Activated naive CD8-positive, alpha-beta T cell treated with anti-CD3 and anti-CD28 coated beads, Interleukin-2, amount 50 U/mL, for 24 hours (primary cell): Measurements from ENCODE around the gene GRID1.
A peak's percentile ranks its signal among the peaks of the same experiment; 100 is the strongest.
"Not testable (repeated sequence)": the region's sequence is repeated elsewhere in the genome, so short reads cannot be mapped to it uniquely, and the experiment has no call there.

ENCODE experiments used
- ATAC-seq: fragments of 150-1000 bp; cut with Tn5 transposase; one replicate; pipeline ENCODE4 v1.10.0; 2021
- DNase-seq: peaks from one replicate; pipeline ENCODE4 v3.0.0; 2021
- H3K27ac Mint-ChIP-seq: one replicate; pipeline ENCODE4 v1.8.0; 2021; ENCODE audit warnings: mild to moderate bottlenecking, mixed read lengths
- H3K27me3 Mint-ChIP-seq: one replicate; pipeline ENCODE4 v1.8.0; 2021; ENCODE audit warnings: mixed read lengths
- H3K36me3 Mint-ChIP-seq: one replicate; pipeline ENCODE4 v1.8.0; 2021; ENCODE audit warnings: low read depth, mixed read lengths
- H3K4me1 Mint-ChIP-seq: one replicate; pipeline ENCODE4 v1.8.0; 2021; ENCODE audit warnings: mixed read lengths
- H3K4me3 Mint-ChIP-seq: one replicate; pipeline ENCODE4 v1.8.0; 2021; ENCODE audit warnings: mild to moderate bottlenecking, moderate library complexity, mixed read lengths
- H3K9me3 Mint-ChIP-seq: one replicate; pipeline ENCODE4 v1.8.0; 2021; ENCODE audit warnings: mixed read lengths

GRID1 gene

GRCh38 chr10:86047588-86047987 is 319.0 kb downstream of the GRID1 start:
- peaks cover 32% of the 10 kb centered on the region for H3K27me3 Mint-ChIP-seq
- H3K4me1 Mint-ChIP-seq: peaks cover 25% of the 10 kb centered on the region
- peak overlapping the region; percentile 52 for H3K27ac Mint-ChIP-seq
- no peak overlapping the region for H3K4me3 Mint-ChIP-seq
- ATAC-seq (peak; percentile 88), DNase-seq (no peak)
- H3K9me3 Mint-ChIP-seq: no peaks in the 10 kb centered on the region
- no peaks in the 10 kb centered on the region for H3K36me3 Mint-ChIP-seq

GRCh38 chr10:86046845-86047460 is 319.6 kb downstream of the GRID1 start:
- peak; percentile 68 for ATAC-seq
- Mint-ChIP-seq H3K9me3 (no peaks in the 10 kb centered on the region), H3K4me3 (no peak overlapping the region), H3K27me3 (peaks cover 29% of the 10 kb centered on the region), H3K27ac (peak overlapping the region; percentile 52), H3K36me3 (no peaks in the 10 kb centered on the region), H3K4me1 (peaks cover 25% of the 10 kb centered on the region)
- DNase-seq: peak; percentile 5

- Mint-ChIP-seq H3K36me3 (no peaks in the 10 kb centered on the region), H3K4me1 (peaks cover 25% of the 10 kb centered on the region), H3K9me3 (no peaks in the 10 kb centered on the region), H3K4me3 (no peak overlapping the region), H3K27ac (no peak overlapping the region), H3K27me3 (peaks cover 30% of the 10 kb centered on the region)
- no peak for DNase-seq
- ATAC-seq: no peak
Measured at GRCh38 chr10:86045896-86046295, 320.7 kb downstream of the GRID1 start.

- Mint-ChIP-seq H3K27ac (no peak overlapping the region), H3K9me3 (no peaks in the 10 kb centered on the region), H3K36me3 (no peaks in the 10 kb centered on the region), H3K27me3 (peaks cover 22% of the 10 kb centered on the region), H3K4me3 (no peak overlapping the region), H3K4me1 (peaks cover 25% of the 10 kb centered on the region)
- DNase-seq (no peak), ATAC-seq (no peak)
Measured at GRCh38 chr10:86044029-86044428, 322.6 kb downstream of the GRID1 start.

- Mint-ChIP-seq H3K36me3 (no peaks in the 10 kb centered on the region), H3K27me3 (peaks cover 27% of the 10 kb centered on the region), H3K4me3 (no peak overlapping the region), H3K4me1 (peaks cover 24% of the 10 kb centered on the region), H3K9me3 (no peaks in the 10 kb centered on the region), H3K27ac (no peak overlapping the region)
- ATAC-seq: no peak
- no peak for DNase-seq
Measured at GRCh38 chr10:86043236-86043635, 323.4 kb downstream of the GRID1 start.

- Mint-ChIP-seq H3K9me3 (no peaks in the 10 kb centered on the region), H3K27me3 (peaks cover 27% of the 10 kb centered on the region), H3K4me1 (peaks cover 13% of the 10 kb centered on the region), H3K27ac (no peak overlapping the region), H3K4me3 (no peak overlapping the region), H3K36me3 (no peaks in the 10 kb centered on the region)
- DNase-seq (no peak), ATAC-seq (no peak)
Measured at GRCh38 chr10:86042161-86042560, 324.4 kb downstream of the GRID1 start.

GRCh38 chr10:86041116-86041515 is 325.5 kb downstream of the GRID1 start:
- peaks cover 27% of the 10 kb centered on the region for H3K27me3 Mint-ChIP-seq
- DNase-seq (no peak), ATAC-seq (no peak)
- H3K9me3 Mint-ChIP-seq: no peaks in the 10 kb centered on the region
- H3K27ac Mint-ChIP-seq: no peak overlapping the region
- no peak overlapping the region for H3K4me3 Mint-ChIP-seq
- H3K36me3 Mint-ChIP-seq: no peaks in the 10 kb centered on the region
- peaks cover 2% of the 10 kb centered on the region for H3K4me1 Mint-ChIP-seq

GRCh38 chr10:86038371-86038770 is 328.2 kb downstream of the GRID1 start:
- Mint-ChIP-seq H3K27ac (no peak overlapping the region), H3K9me3 (no peaks in the 10 kb centered on the region), H3K36me3 (no peaks in the 10 kb centered on the region), H3K4me3 (no peak overlapping the region), H3K27me3 (peaks cover 11% of the 10 kb centered on the region), H3K4me1 (no peaks in the 10 kb centered on the region)
- ATAC-seq: no peak
- no peak for DNase-seq

- ATAC-seq (no peak), DNase-seq (no peak)
- Mint-ChIP-seq H3K4me3 (no peak overlapping the region), H3K27ac (no peak overlapping the region), H3K27me3 (peaks cover 14% of the 10 kb centered on the region), H3K36me3 (no peaks in the 10 kb centered on the region), H3K4me1 (no peaks in the 10 kb centered on the region), H3K9me3 (no peaks in the 10 kb centered on the region)
Measured at GRCh38 chr10:86037096-86037495, 329.5 kb downstream of the GRID1 start.

GRCh38 chr10:86036544-86036831 is 330.1 kb downstream of the GRID1 start:
- no peak for DNase-seq
- no peak overlapping the region for H3K27ac Mint-ChIP-seq
- no peak for ATAC-seq
- no peaks in the 10 kb centered on the region for H3K9me3 Mint-ChIP-seq
- no peaks in the 10 kb centered on the region for H3K4me1 Mint-ChIP-seq
- H3K4me3 Mint-ChIP-seq: no peak overlapping the region
- peaks cover 16% of the 10 kb centered on the region for H3K27me3 Mint-ChIP-seq
- H3K36me3 Mint-ChIP-seq: no peaks in the 10 kb centered on the region

- H3K36me3 Mint-ChIP-seq: no peaks in the 10 kb centered on the region
- no peak overlapping the region for H3K4me3 Mint-ChIP-seq
- no peaks in the 10 kb centered on the region for H3K9me3 Mint-ChIP-seq
- no peaks in the 10 kb centered on the region for H3K4me1 Mint-ChIP-seq
- ATAC-seq (no peak), DNase-seq (no peak)
- peaks cover 18% of the 10 kb centered on the region for H3K27me3 Mint-ChIP-seq
- no peak overlapping the region for H3K27ac Mint-ChIP-seq
Measured at GRCh38 chr10:86035791-86036543, 330.6 kb downstream of the GRID1 start.

GRCh38 chr10:86034710-86035109 is 331.9 kb downstream of the GRID1 start:
- Mint-ChIP-seq H3K4me3 (no peak overlapping the region), H3K9me3 (no peaks in the 10 kb centered on the region), H3K36me3 (no peaks in the 10 kb centered on the region), H3K27me3 (peaks cover 19% of the 10 kb centered on the region), H3K27ac (no peak overlapping the region), H3K4me1 (no peaks in the 10 kb centered on the region)
- ATAC-seq (no peak), DNase-seq (no peak)

- H3K4me1 Mint-ChIP-seq: no peaks in the 10 kb centered on the region
- no peaks in the 10 kb centered on the region for H3K9me3 Mint-ChIP-seq
- no peak for DNase-seq
- H3K36me3 Mint-ChIP-seq: no peaks in the 10 kb centered on the region
- ATAC-seq: no peak
- H3K27ac Mint-ChIP-seq: no peak overlapping the region
- H3K4me3 Mint-ChIP-seq: no peak overlapping the region
- peaks cover 21% of the 10 kb centered on the region for H3K27me3 Mint-ChIP-seq
Measured at GRCh38 chr10:86033581-86033980, 333.0 kb downstream of the GRID1 start.

GRCh38 chr10:86032087-86032486 is 334.5 kb downstream of the GRID1 start:
- H3K4me1 Mint-ChIP-seq: not testable (repeated sequence)

GRCh38 chr10:86030312-86030711 is 336.3 kb downstream of the GRID1 start:
- peaks cover 28% of the 10 kb centered on the region for H3K27me3 Mint-ChIP-seq
- no peaks in the 10 kb centered on the region for H3K36me3 Mint-ChIP-seq
- H3K4me1 Mint-ChIP-seq: no peaks in the 10 kb centered on the region

More at GRCh38 chr10:86032087-86032486, 334.5 kb downstream of the GRID1 start:
- H3K9me3 Mint-ChIP-seq, ATAC-seq, H3K4me3 Mint-ChIP-seq, DNase-seq, H3K27ac Mint-ChIP-seq, H3K36me3 Mint-ChIP-seq: not testable (repeated sequence)
- H3K27me3 Mint-ChIP-seq: peaks cover 28% of the 10 kb centered on the region

More at GRCh38 chr10:86030312-86030711, 336.3 kb downstream of the GRID1 start:
- Mint-ChIP-seq H3K27ac (no peak overlapping the region), H3K9me3 (no peaks in the 10 kb centered on the region), H3K4me3 (no peak overlapping the region)
- no peak for DNase-seq
- ATAC-seq: no peak
